Parathyroid adenoma (tissue), 2 donors: ENCODE results near the gene NCOR2.

Experiments
- H2AFZ ChIP-seq: fragments of 300-600 bp; sonication (generic); one replicate; pipeline ENCODE4 v1.7.0; 2017; ENCODE audit warnings: antibody characterized with exemption, mild to moderate bottlenecking
- H3K27ac ChIP-seq: fragments of 300-600 bp; sonication (generic); one replicate; pipeline ENCODE4 v1.7.0; 2017
- H3K27me3 ChIP-seq: fragments of 300-600 bp; sonication (generic); one replicate; pipeline ENCODE4 v1.7.0; 2017; ENCODE audit warnings: low read length; ENCODE audit not compliant: control insufficient read depth, insufficient read depth
- H3K36me3 ChIP-seq: fragments of 300-600 bp; sonication (generic); one replicate; pipeline ENCODE4 v1.7.0; 2017; ENCODE audit warnings: low read length; ENCODE audit not compliant: control insufficient read depth, insufficient read depth
- H3K4me1 ChIP-seq: fragments of 300-600 bp; sonication (generic); one replicate; pipeline ENCODE4 v1.7.0; 2017; ENCODE audit warnings: control low read depth
- H3K4me2 ChIP-seq: fragments of 300-600 bp; sonication (generic); one replicate; pipeline ENCODE4 v1.7.0; 2017; ENCODE audit warnings: low read length
- H3K4me3 ChIP-seq: fragments of 300-600 bp; sonication (generic); one replicate; pipeline ENCODE4 v1.7.0; 2017; ENCODE audit warnings: low read depth, low read length
- H3K79me2 ChIP-seq: fragments of 300-600 bp; sonication (generic); one replicate; pipeline ENCODE4 v1.7.0; 2017; ENCODE audit warnings: control low read depth
- H3K9ac ChIP-seq: fragments of 300-600 bp; sonication (generic); one replicate; pipeline ENCODE4 v1.7.0; 2017; ENCODE audit warnings: mild to moderate bottlenecking
- H3K9me3 ChIP-seq: fragments of 300-600 bp; sonication (generic); one replicate; pipeline ENCODE4 v1.7.0; 2017; ENCODE audit warnings: low read length; ENCODE audit not compliant: control insufficient read depth
- TF ChIP-seq, protein P1 (sequence below): fragments of 300-600 bp; sonication (generic); IDR thresholded peaks from one replicate; pipeline ENCODE4 v1.7.0; 2017; ENCODE audit warnings: antibody characterized with exemption, mild to moderate bottlenecking
- donor health status: primary hyperparathyroidism.

NCOR2 gene

DNA sequence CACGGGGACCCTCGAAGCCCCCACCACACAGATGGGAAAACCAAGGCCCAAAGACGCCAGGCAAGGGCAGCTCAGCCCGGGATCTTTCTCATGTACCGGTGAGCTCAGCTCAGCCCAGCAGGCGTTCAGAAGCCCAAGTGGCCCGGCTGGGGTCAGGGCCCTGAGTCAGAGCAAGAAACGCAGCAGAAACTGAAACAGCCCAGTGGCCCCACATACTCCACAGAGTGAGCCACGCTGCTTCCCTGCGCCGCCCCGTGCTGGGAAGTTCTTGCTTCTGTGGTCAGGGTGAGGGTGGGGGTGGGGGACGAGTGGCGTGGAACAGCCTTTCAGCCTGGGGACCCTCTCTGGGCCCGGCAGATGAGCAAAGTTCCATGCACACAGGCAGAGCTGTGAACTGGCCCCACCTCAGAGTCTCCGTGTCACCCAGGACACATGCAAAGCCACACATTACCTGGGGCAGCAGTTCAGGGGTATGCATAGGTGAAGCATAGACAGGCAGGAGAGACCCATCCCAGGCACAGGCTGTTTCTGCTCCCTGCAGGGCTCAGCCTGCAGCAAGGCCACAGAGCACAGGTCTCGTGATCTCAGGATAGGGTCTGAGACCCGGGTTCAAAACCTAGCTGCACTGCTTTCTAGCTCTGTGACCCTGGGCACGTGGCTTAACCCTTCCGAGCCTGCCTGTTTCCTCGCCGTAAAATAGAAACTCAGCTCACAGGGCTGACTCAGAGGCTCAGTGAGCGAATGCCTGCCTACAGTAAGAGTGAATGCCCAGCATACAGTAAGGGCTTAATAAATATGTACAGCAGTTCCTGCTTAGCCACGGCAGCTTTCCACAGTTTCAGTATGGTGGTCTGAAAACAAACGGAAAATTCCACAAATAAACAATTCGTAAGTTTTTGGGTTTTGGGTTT, 21.6 kb downstream of the NCOR2 start:
- H3K9ac ChIP-seq: no peak overlapping the region
- TF ChIP-seq, protein P1, sequence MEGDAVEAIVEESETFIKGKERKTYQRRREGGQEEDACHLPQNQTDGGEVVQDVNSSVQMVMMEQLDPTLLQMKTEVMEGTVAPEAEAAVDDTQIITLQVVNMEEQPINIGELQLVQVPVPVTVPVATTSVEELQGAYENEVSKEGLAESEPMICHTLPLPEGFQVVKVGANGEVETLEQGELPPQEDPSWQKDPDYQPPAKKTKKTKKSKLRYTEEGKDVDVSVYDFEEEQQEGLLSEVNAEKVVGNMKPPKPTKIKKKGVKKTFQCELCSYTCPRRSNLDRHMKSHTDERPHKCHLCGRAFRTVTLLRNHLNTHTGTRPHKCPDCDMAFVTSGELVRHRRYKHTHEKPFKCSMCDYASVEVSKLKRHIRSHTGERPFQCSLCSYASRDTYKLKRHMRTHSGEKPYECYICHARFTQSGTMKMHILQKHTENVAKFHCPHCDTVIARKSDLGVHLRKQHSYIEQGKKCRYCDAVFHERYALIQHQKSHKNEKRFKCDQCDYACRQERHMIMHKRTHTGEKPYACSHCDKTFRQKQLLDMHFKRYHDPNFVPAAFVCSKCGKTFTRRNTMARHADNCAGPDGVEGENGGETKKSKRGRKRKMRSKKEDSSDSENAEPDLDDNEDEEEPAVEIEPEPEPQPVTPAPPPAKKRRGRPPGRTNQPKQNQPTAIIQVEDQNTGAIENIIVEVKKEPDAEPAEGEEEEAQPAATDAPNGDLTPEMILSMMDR: no peak
- no peak overlapping the region for H3K4me2 ChIP-seq
- peaks cover 22% of the 10 kb centered on the region for H3K4me1 ChIP-seq
- H3K36me3 ChIP-seq: no peaks in the 10 kb centered on the region
- H3K79me2 ChIP-seq: peaks cover 79% of the 10 kb centered on the region
- H3K27me3 ChIP-seq: no peaks in the 10 kb centered on the region
- no peak overlapping the region for H3K4me3 ChIP-seq
- no peak overlapping the region for H2AFZ ChIP-seq
- H3K9me3 ChIP-seq: no peaks in the 10 kb centered on the region
- H3K27ac ChIP-seq: no peak overlapping the region

DNA sequence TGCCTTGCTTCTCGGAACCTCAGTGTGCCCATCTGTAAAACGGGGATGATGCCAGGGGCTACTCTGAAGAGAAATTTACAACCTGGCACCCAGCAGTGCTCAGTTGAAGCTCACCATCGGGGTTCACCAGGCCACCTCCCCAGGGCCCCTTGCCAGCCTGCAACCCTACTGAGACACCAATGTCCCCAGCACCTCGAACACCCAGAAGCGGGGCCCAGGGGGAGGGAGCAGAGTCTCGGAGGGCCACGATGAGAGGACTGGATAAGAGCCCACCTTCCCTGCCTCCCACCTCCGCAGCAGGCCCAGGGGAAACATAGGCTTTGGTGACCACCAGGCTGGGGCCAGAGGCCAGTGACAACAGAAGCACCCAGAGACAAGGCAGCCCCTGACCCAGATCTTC, 22.4 kb downstream of the NCOR2 start:
- Histone ChIP-seq H3K27ac (no peak overlapping the region), H3K4me3 (no peak overlapping the region), H3K27me3 (no peaks in the 10 kb centered on the region), H3K9ac (no peak overlapping the region), H3K9me3 (no peaks in the 10 kb centered on the region), H3K36me3 (no peaks in the 10 kb centered on the region), H2AFZ (no peak overlapping the region), H3K79me2 (peaks cover 76% of the 10 kb centered on the region), H3K4me1 (peaks cover 19% of the 10 kb centered on the region), H3K4me2 (no peak overlapping the region)
- TF ChIP-seq, protein P1: no peak

DNA sequence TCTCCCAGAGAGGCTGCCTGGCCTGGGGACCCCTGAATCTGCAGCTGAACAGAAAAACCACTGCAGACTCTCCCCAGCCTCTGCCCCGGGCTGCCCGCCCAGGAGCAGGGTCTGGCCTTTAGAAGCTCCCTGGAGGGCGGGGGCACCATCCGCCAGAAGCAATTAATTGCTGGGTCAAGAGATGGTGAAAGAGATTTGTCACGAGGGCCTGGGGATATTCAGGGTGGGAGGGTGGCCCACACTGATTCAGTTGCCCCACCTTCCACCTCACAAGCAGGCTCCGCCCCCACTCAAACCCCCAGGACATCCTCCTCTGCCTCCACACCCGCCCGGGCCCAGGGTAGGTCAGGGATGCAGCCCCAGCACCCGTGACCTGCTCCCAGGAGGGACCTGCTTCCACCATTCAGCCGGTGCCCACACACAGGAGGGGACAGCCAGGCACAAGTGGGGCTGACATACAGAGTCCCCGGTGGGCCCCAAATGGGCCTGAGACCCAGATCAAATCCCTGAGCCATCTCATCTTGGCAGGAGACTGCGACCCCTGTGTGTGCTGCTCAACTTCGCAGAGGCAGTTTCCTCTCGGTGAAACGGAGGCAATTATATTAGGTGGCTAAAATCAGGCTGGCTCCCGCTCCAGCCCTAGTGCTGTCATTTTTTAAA, 23.0 kb downstream of the NCOR2 start:
- Histone ChIP-seq H3K9ac (no peak overlapping the region), H3K27ac (no peak overlapping the region), H2AFZ (no peak overlapping the region), H3K27me3 (no peaks in the 10 kb centered on the region), H3K9me3 (no peaks in the 10 kb centered on the region), H3K36me3 (no peaks in the 10 kb centered on the region), H3K4me2 (no peak overlapping the region), H3K79me2 (peaks cover 76% of the 10 kb centered on the region), H3K4me3 (no peak overlapping the region), H3K4me1 (peaks cover 19% of the 10 kb centered on the region)
- TF ChIP-seq, protein P1: no peak

DNA sequence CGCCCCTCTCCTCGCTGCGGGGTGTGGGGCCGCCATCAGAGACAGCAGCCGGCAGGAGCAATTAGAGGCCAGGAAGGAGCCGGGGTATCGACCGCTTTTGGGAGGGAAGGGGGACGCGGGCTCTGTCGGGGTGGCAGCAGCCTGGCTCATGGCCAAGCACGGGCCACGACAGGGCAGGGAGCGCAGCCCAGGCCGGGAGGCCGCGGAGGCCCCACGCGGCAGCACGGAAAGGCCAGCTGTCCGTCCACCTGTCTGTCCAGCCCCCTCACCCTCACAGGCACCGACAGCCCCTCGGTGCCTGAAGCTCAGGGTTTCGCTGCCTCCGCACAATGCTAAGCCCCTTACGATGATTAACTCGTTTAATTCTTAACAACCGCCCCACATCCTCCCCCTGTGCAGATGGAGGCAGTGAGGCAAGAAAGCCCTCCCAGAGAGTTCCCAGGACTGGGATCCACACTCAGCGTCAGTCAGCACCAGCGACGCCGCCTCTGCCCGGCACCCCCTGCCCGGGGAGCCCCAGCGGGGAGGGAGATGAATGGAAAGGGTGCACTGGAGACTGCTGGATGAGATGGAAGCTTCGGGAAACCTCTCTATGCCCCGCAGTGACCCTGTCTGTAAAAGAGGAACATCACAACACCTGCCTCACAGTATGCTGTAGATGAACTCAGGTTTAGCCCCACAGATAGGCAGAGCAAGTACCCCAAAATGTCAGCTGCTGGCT, 23.7 kb downstream of the NCOR2 start:
- Histone ChIP-seq H3K4me1 (peaks cover 13% of the 10 kb centered on the region), H3K27ac (no peak overlapping the region), H3K36me3 (no peaks in the 10 kb centered on the region)

More for the DNA sequence above, 23.7 kb downstream of the NCOR2 start:
- Histone ChIP-seq H3K9ac (no peak overlapping the region), H2AFZ (no peak overlapping the region), H3K9me3 (no peaks in the 10 kb centered on the region), H3K27me3 (no peaks in the 10 kb centered on the region), H3K4me3 (no peak overlapping the region), H3K4me2 (no peak overlapping the region), H3K79me2 (peaks cover 72% of the 10 kb centered on the region)
- TF ChIP-seq, protein P1: no peak
